Fibroblast of the conjunctiva (primary cell): ENCODE measurements around the gene PRM3.

Experiments used
- DNase-seq: peaks from one replicate; pipeline ENCODE4 v3.0.0-alpha.2; 2010; ENCODE audit warnings: low read depth

Gene PRM3

DNA sequence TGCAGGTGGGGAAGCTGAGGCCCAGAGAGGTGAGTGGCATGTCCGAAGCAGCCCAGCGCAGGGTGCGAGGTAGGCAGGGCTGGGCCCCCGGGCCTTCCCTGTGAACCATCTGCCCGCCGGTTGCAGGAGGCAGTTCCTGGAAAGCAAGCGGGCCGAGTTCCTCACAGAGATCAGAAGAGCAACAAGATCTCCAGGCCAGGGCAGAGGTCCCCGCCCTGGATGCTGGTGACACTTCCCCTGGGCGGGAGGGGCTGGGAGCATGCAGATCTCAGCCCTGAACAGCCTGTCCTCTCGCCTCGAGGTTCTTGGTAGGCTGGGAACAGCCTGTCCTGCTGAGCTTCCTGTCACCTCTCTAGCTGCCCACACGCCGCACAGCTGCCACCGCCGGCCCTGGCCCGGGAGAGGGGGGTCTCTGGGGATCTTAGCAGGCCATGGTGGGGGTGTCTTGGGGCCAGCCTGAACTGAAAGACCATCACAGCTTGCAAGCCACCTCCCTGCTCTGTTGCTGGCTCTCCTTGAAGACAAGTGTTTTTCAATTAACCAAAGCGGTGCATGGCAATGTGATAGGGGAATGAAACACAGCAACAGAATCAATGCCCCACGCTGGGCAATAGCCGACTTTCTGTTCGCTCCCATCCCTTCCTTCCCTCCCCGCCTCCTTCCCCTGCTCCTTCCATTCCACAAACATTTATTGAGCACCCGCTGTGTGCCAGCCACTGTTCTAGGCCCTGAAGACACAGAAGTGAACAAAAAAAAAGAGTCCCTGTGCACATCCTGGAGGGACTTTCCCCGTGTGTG is 49.1 kb downstream of the PRM3 start:
- DNase-seq = no peak
